Urinary bladder (tissue), 4 donors: ENCODE results near the gene TUBG1. TPM values are rescaled to one million over a fixed set of nuclear protein-coding genes. Genes with fewer than 3 reads are reported as not detected.
"Not testable (repeated sequence)": the region's sequence is repeated elsewhere in the genome, so short reads cannot be mapped to it uniquely, and the experiment has no call there.

Experiments used
- DNase-seq: peaks from one replicate; pipeline ENCODE4 v3.0.0-alpha.2; 2015; ENCODE audit errors: extremely low spot score
- H3K27ac ChIP-seq: one replicate; pipeline ENCODE4 v1.5.1; 2013; ENCODE audit warnings: low read depth, mild to moderate bottlenecking, moderate library complexity
- H3K36me3 ChIP-seq: one replicate; pipeline ENCODE4 v1.6.1; 2013; ENCODE audit warnings: mild to moderate bottlenecking, moderate library complexity; ENCODE audit not compliant: insufficient read depth
- H3K4me1 ChIP-seq: one replicate; pipeline ENCODE4 v1.6.1; 2013; ENCODE audit warnings: mild to moderate bottlenecking, moderate library complexity; ENCODE audit not compliant: insufficient read depth
- H3K4me3 ChIP-seq: one replicate; pipeline ENCODE4 v1.5.1; 2013; ENCODE audit warnings: low read depth, low read length
- WGBS: extraction: QIAGEN DNeasy Blood & Tissue Kit; methylation state at CpG from one replicate; pipeline ENCODE4 v1.1.7; 2013; 5-methylcytosine and 5-hydroxymethylcytosine counted together
- polyA plus RNA-seq: library from polyadenylated mRNA; stranded (reverse); fragments of 200-250 nt; gene quantifications from one replicate; pipeline ENCODE4 v1.2.3, GENCODE V29; 2013
- total RNA-seq: library from RNA; depleted of rRNA; stranded (reverse); fragments of >200 nt; gene quantifications from one replicate; pipeline ENCODE4 v1.2.3, GENCODE V29; 2014
- donor health status: healthy with polysubstance abuse.
- donor health status: healthy.

Gene TUBG1
- total and polyA plus RNA-seq, 2 donors: 15.2 to 42.9 TPM

GRCh38 chr17:42590886-42591285, 18.6 kb upstream of the TUBG1 start:
- Histone ChIP-seq H3K4me1 (no peaks in the 10 kb centered on the region), H3K27ac (no peak overlapping the region), H3K4me3 (no peak overlapping the region), H3K36me3 (no peaks in the 10 kb centered on the region)
- whole genome bisulfite sequencing: 98% methylated on average over 2 of the region's 2 CpGs
- DNase-seq: no peak

GRCh38 chr17:42591411-42591810, 18.1 kb upstream of the TUBG1 start:
- Histone ChIP-seq H3K27ac (no peak overlapping the region), H3K36me3 (no peaks in the 10 kb centered on the region), H3K4me1 (no peaks in the 10 kb centered on the region), H3K4me3 (no peak overlapping the region)
- WGBS: 91% methylated on average over 9 of the region's 9 CpGs
- DNase-seq: no peak

GRCh38 chr17:42596386-42596785, 13.1 kb upstream of the TUBG1 start:
- no peak overlapping the region for H3K27ac ChIP-seq
- WGBS: 81% methylated on average over 3 of the region's 3 CpGs
- no peaks in the 10 kb centered on the region for H3K36me3 ChIP-seq
- H3K4me3 ChIP-seq: no peak overlapping the region
- H3K4me1 ChIP-seq: no peaks in the 10 kb centered on the region
- DNase-seq: no peak

- 50% methylated on average over 2 of the region's 2 CpGs for WGBS
- no peaks in the 10 kb centered on the region for H3K4me1 ChIP-seq
- DNase-seq: no peak
- H3K4me3 ChIP-seq: no peak overlapping the region
- no peaks in the 10 kb centered on the region for H3K36me3 ChIP-seq
- no peak overlapping the region for H3K27ac ChIP-seq
Measured at GRCh38 chr17:42598905-42599304, 10.6 kb upstream of the TUBG1 start.

- Histone ChIP-seq H3K36me3 (no peaks in the 10 kb centered on the region), H3K4me1 (no peaks in the 10 kb centered on the region), H3K27ac (no peak overlapping the region), H3K4me3 (no peak overlapping the region)
- no peak for DNase-seq
- WGBS: 90% methylated on average over 7 of the region's 7 CpGs
Measured at GRCh38 chr17:42603318-42603717, 6.2 kb upstream of the TUBG1 start.

- WGBS: 45% methylated on average over 3 of the region's 3 CpGs
- no peaks in the 10 kb centered on the region for H3K36me3 ChIP-seq
- no peaks in the 10 kb centered on the region for H3K4me1 ChIP-seq
- no peak for DNase-seq
- no peak overlapping the region for H3K27ac ChIP-seq
- H3K4me3 ChIP-seq: no peak overlapping the region
Measured at GRCh38 chr17:42607769-42608168, 1.7 kb upstream of the TUBG1 start.

GRCh38 chr17:42608305-42609181, 940 bp upstream of the TUBG1 start:
- under 1% methylated on average over 30 of the region's 30 CpGs for WGBS
- H3K4me3 ChIP-seq: peak overlapping the region; percentile 61
- no peaks in the 10 kb centered on the region for H3K36me3 ChIP-seq
- peak overlapping the region; percentile 88 for H3K27ac ChIP-seq
- no peaks in the 10 kb centered on the region for H3K4me1 ChIP-seq
- no peak for DNase-seq

- WGBS: 10% methylated on average over 35 of the region's 42 CpGs
- not testable (repeated sequence) for DNase-seq, H3K4me1 ChIP-seq, H3K36me3 ChIP-seq
- peak overlapping the region; percentile 56 for H3K4me3 ChIP-seq
- peak overlapping the region; percentile 78 for H3K27ac ChIP-seq
Measured at GRCh38 chr17:42609814-42610801, 625 bp downstream of the TUBG1 start.

- WGBS: 93% methylated on average over 4 of the region's 4 CpGs
- no peak overlapping the region for H3K4me3 ChIP-seq
- H3K36me3 ChIP-seq: peaks cover 2% of the 10 kb centered on the region
- no peaks in the 10 kb centered on the region for H3K4me1 ChIP-seq
- no peak overlapping the region for H3K27ac ChIP-seq
- DNase-seq: no peak
Measured at GRCh38 chr17:42612013-42612412, 2.5 kb downstream of the TUBG1 start.

GRCh38 chr17:42613699-42614295, 4.3 kb downstream of the TUBG1 start:
- Histone ChIP-seq H3K27ac (no peak overlapping the region), H3K4me3 (no peak overlapping the region), H3K4me1 (no peaks in the 10 kb centered on the region), H3K36me3 (peaks cover 2% of the 10 kb centered on the region)
- WGBS: 96% methylated on average over 17 of the region's 17 CpGs
- no peak for DNase-seq

- Histone ChIP-seq H3K27ac (no peak overlapping the region), H3K4me1 (no peaks in the 10 kb centered on the region), H3K36me3 (peaks cover 2% of the 10 kb centered on the region), H3K4me3 (no peak overlapping the region)
- DNase-seq: no peak
- WGBS: 39% methylated on average over 4 of the region's 4 CpGs
Measured at GRCh38 chr17:42617956-42618431, 8.5 kb downstream of the TUBG1 start.

GRCh38 chr17:42618442-42619150, 9.1 kb downstream of the TUBG1 start:
- peaks cover 2% of the 10 kb centered on the region for H3K36me3 ChIP-seq
- no peak overlapping the region for H3K27ac ChIP-seq
- no peak overlapping the region for H3K4me3 ChIP-seq
- 47% methylated on average over 9 of the region's 9 CpGs for WGBS
- no peak for DNase-seq
- no peaks in the 10 kb centered on the region for H3K4me1 ChIP-seq

GRCh38 chr17:42621987-42622386, 12.5 kb downstream of the TUBG1 start:
- WGBS: 90% methylated on average over 3 of the region's 3 CpGs
- DNase-seq, H3K4me1 ChIP-seq, H3K4me3 ChIP-seq, H3K27ac ChIP-seq, H3K36me3 ChIP-seq: not testable (repeated sequence)
